Endothelial cell of umbilical vein (primary cell): Measurements from ENCODE around the gene MPC2. TPM values are rescaled to one million over a fixed set of nuclear protein-coding genes. Genes with fewer than 3 reads are reported as not detected.

Experiments
- BruUV-seq: library from RNA; stranded (reverse); fragments of 400-500 nt; replicated peaks from 2 replicates; lab custom pipeline; 2021; lab: Mats Ljungman, UMichigan
- CTCF ChIA-PET: fragments of 300-600, 350-600 bp; sonication (Branson Sonifier 250); formaldehyde crosslinking; loops from one replicate; lab custom pipeline; 2021; ENCODE audit warnings: antibody characterized with exemption, inconsistent platforms; lab: Charles Lee
- POLR2A ChIA-PET: fragments of 300-600, 350-600 bp; sonication (Branson Sonifier 250); formaldehyde crosslinking; loops from one replicate; lab custom pipeline; 2021; ENCODE audit warnings: antibody characterized with exemption, inconsistent platforms; lab: Charles Lee
- DNase-seq: peaks from one replicate; pipeline ENCODE4 v3.0.0-alpha.2; 2011; ENCODE audit warnings: low read depth, low spot score
- FAIRE-seq: peaks from 2 replicates; lab custom pipeline; 2011; peaks lifted over from hg19 to GRCh38; lab: Jason Lieb, UNC
- H2AFZ ChIP-seq: 2 replicates; pipeline ENCODE4 v1.6.0; 2012; ENCODE audit warnings: low read depth, low read length, control low read depth, inconsistent platforms
- H3K27ac ChIP-seq: 2 replicates; pipeline ENCODE4 v1.5.1; 2011; ENCODE audit warnings: low read depth, mild to moderate bottlenecking, control low read depth, low read length, moderate library complexity; ENCODE audit not compliant: insufficient read depth
- H3K27me3 ChIP-seq, 2 experiments: 2 replicates each; pipeline versions ENCODE4 v1.6.0 to v1.6.1; 2011; ENCODE audit warnings: low read length in 2 of 2, mixed read lengths in 1 of 2; ENCODE audit not compliant: control insufficient read depth in 2 of 2, insufficient read depth in 2 of 2
- H3K36me3 ChIP-seq, 2 experiments: 2 replicates in 1 of 2; 3 replicates in 1 of 2; pipeline ENCODE4 v1.5.1; 2011; ENCODE audit warnings: low read length in 2 of 2, mild to moderate bottlenecking in 1 of 2, moderate library complexity in 1 of 2; ENCODE audit not compliant: control insufficient read depth in 2 of 2, insufficient read depth in 2 of 2; ENCODE audit errors: extremely low read depth in 1 of 2
- H3K4me1 ChIP-seq: 3 replicates; pipeline ENCODE4 v1.5.1; 2011; ENCODE audit warnings: mild to moderate bottlenecking, low read length; ENCODE audit not compliant: control insufficient read depth, insufficient read depth; ENCODE audit errors: extremely low read depth
- H3K4me2 ChIP-seq: 2 replicates; pipeline ENCODE4 v1.6.1; 2011; ENCODE audit warnings: low read length, control low read depth, mixed read lengths; ENCODE audit not compliant: insufficient read depth
- H3K4me3 ChIP-seq, 3 experiments: fragments of 200-600 bp in 1 of 3; sonication (generic), shearing (Covaris generic) in 1 of 3; replicated peaks in 1 of 3; 2 replicates each; pipeline ENCODE4 v1.5.1; 2011 to 2016; ENCODE audit warnings: control low read depth in 3 of 3, low read length in 3 of 3, mild to moderate bottlenecking in 2 of 3, inconsistent platforms in 1 of 3, low read depth in 1 of 3, moderate library complexity in 1 of 3; ENCODE audit not compliant: insufficient read depth in 1 of 3
- H3K79me2 ChIP-seq: 2 replicates; pipeline ENCODE4 v1.6.0; 2012; ENCODE audit warnings: low read length, inconsistent platforms; ENCODE audit not compliant: control insufficient read depth, insufficient read depth
- H3K9ac ChIP-seq: replicated peaks from 2 replicates; pipeline ENCODE3; 2011; ENCODE audit warnings: low read length, control low read depth; ENCODE audit not compliant: insufficient read depth; ENCODE audit errors: extremely low read depth
- H3K9me1 ChIP-seq: replicated peaks from 3 replicates; pipeline ENCODE4 v1.6.0; 2011; ENCODE audit warnings: mild to moderate bottlenecking, low read length; ENCODE audit not compliant: control insufficient read depth, insufficient read depth; ENCODE audit errors: extremely low read depth
- H3K9me3 ChIP-seq: replicated peaks from 2 replicates; pipeline ENCODE4 v1.5.1; 2012; ENCODE audit warnings: low read length, inconsistent platforms; ENCODE audit not compliant: control insufficient read depth, insufficient read depth
- H4K20me1 ChIP-seq: replicated peaks from 2 replicates; pipeline ENCODE3; 2011; ENCODE audit warnings: mild to moderate bottlenecking, low read length; ENCODE audit not compliant: control insufficient read depth, insufficient read depth; ENCODE audit errors: extremely low read depth
- EZH2 ChIP-seq: IDR thresholded peaks from 2 replicates; pipeline ENCODE4 v1.6.1; 2012; ENCODE audit warnings: borderline replicate concordance, low read depth, mild to moderate bottlenecking, moderate library complexity, low read length, inconsistent platforms; ENCODE audit not compliant: severe bottlenecking
- FOS ChIP-seq: IDR thresholded peaks from 2 replicates; pipeline ENCODE4 v1.6.1; 2011; ENCODE audit warnings: mild to moderate bottlenecking, low read length, moderate library complexity, borderline replicate concordance; ENCODE audit not compliant: insufficient read depth
- GATA2 ChIP-seq: IDR thresholded peaks from 2 replicates; pipeline ENCODE4 v1.7.0; 2011; ENCODE audit warnings: low read depth, mild to moderate bottlenecking, moderate library complexity, mixed read lengths, low read length; ENCODE audit not compliant: insufficient read length, insufficient read depth
- JUN ChIP-seq: IDR thresholded peaks from 2 replicates; pipeline ENCODE4 v1.6.1; 2011; ENCODE audit warnings: borderline replicate concordance, low read depth; ENCODE audit not compliant: insufficient read length, insufficient read depth
- MYC ChIP-seq: IDR thresholded peaks from one replicate; pipeline ENCODE4 v1.6.1; 2011; ENCODE audit warnings: mild to moderate bottlenecking, low read depth, low read length
- POLR2A ChIP-seq: IDR thresholded peaks from 2 replicates; pipeline ENCODE4 v1.6.1; 2012; ENCODE audit warnings: low read depth, mild to moderate bottlenecking, control low read depth, low read length
- POLR2AphosphoS5 ChIP-seq: IDR thresholded peaks from 2 replicates; pipeline ENCODE4 v1.6.1; 2012; ENCODE audit warnings: low read depth, mild to moderate bottlenecking, control low read depth, low read length, moderate library complexity; ENCODE audit not compliant: insufficient read depth
- dilution Hi-C: fragments of 300-500 bp; cut with MboI; formaldehyde crosslinking; loops from one replicate; pipeline ENCODE4 v1.15.0; 2019; ENCODE audit warnings: low sequenced_read_pairs; ENCODE audit not compliant: extremely low pct_ligation_motif_present
- intact Hi-C: fragments of 100-400 bp; cut with micrococcal nuclease; formaldehyde crosslinking; loops from one replicate; pipeline ENCODE4 v1.10.0; 2022
- polyA plus RNA-seq, 4 experiments: library from polyadenylated mRNA; depleted of rRNA in 3 of 4; stranded (reverse) in 3 of 4; unstranded in 1 of 4; fragments of >200 nt; gene quantifications; 2 replicates each; pipeline versions ENCODE4 v1.2.1 to v1.2.3, GENCODE V29; 2011 to 2012; ENCODE audit warnings: missing spikeins in 1 of 4
- total RNA-seq: library from RNA; stranded (reverse); gene quantifications from 2 replicates; pipeline ENCODE4 v1.2.3, GENCODE V29; 2021
- TF ChIP-seq, protein P1 (sequence below): IDR thresholded peaks from 2 replicates; pipeline ENCODE4 v1.6.1; 2011; ENCODE audit not compliant: insufficient read depth, insufficient read length
- TF ChIP-seq, protein P2 (sequence below), 2 donors: IDR thresholded peaks; 1 replicate in 1 of 2; 2 replicates in 1 of 2; pipeline ENCODE4 v1.5.1; 2011; ENCODE audit warnings: low read length in 2 of 2, mild to moderate bottlenecking in 2 of 2, moderate library complexity in 2 of 2, control low read depth in 1 of 2, inconsistent platforms in 1 of 2, low read depth in 1 of 2; ENCODE audit not compliant: insufficient read depth in 1 of 2; ENCODE audit errors: extremely low read depth in 1 of 2

The MPC2 gene
- total and polyA plus RNA-seq, 2 donors (not counting 3 experiments of a cell fraction or from before 2014, with no cell fraction given), result 14.9 to 35.8 TPM

DNA sequence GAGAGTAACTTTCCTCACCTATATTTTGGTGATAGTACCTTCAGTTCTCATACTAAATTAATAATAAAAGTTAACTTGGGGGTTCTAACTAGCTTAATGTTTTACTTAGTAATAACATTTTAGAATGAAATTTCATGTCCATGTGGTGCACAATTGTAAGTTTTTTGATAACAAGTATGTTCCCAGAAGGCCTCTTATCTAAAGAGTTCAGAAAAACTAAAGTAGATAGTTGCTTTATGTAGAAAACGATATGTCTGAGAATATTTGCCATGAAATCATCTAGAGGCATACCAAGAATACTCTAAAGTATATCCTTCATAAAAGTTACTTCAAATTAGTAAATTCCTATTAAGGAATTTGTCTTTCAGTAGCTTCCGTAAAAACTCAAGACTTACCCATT, 12.8 kb downstream of the MPC2 start:
- Histone ChIP-seq H4K20me1 (no peaks in the 10 kb centered on the region), H3K4me2 (no peak overlapping the region), H3K4me1 (peaks cover 5% of the 10 kb centered on the region), H3K27ac (no peak overlapping the region), H3K27me3 (no peaks in the 10 kb centered on the region), H3K9me3 (no peaks in the 10 kb centered on the region), H3K79me2 (no peaks in the 10 kb centered on the region), H3K9ac (no peak overlapping the region), H3K36me3 (no peaks in the 10 kb centered on the region), H2AFZ (no peak overlapping the region), H3K9me1 (no peaks in the 10 kb centered on the region), H3K4me3 (no peak overlapping the region)
- intact Hi-C loops, result loop anchor here (2.0 kb wide), 1 partner anchor 13 kb away; no protein-coding TSS in a partner anchor
- dilution Hi-C loops, result no loop called here
- FAIRE-seq (no peak), DNase-seq (no peak)
- POLR2A ChIA-PET, result interaction anchor here (0.6 kb wide), 1 partner anchor 13 kb away, joined by 3 read pairs; the partner anchor contains the start of genes DCAF6 and MPC2
- BruUV-seq, result no TSS peak
- CTCF ChIA-PET, result no interaction called here
- no peak for TF ChIP-seq EZH2
- TF ChIP-seq, protein P1, sequence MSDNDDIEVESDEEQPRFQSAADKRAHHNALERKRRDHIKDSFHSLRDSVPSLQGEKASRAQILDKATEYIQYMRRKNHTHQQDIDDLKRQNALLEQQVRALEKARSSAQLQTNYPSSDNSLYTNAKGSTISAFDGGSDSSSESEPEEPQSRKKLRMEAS, result no peak
- no peak for TF ChIP-seq POLR2A
- TF ChIP-seq, protein P2, sequence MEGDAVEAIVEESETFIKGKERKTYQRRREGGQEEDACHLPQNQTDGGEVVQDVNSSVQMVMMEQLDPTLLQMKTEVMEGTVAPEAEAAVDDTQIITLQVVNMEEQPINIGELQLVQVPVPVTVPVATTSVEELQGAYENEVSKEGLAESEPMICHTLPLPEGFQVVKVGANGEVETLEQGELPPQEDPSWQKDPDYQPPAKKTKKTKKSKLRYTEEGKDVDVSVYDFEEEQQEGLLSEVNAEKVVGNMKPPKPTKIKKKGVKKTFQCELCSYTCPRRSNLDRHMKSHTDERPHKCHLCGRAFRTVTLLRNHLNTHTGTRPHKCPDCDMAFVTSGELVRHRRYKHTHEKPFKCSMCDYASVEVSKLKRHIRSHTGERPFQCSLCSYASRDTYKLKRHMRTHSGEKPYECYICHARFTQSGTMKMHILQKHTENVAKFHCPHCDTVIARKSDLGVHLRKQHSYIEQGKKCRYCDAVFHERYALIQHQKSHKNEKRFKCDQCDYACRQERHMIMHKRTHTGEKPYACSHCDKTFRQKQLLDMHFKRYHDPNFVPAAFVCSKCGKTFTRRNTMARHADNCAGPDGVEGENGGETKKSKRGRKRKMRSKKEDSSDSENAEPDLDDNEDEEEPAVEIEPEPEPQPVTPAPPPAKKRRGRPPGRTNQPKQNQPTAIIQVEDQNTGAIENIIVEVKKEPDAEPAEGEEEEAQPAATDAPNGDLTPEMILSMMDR (IDR thresholded peaks at IDR 0.05; ENCODE audit: extremely low read depth in 1 of 2, insufficient read depth in 1 of 2, low read depth in 1 of 2, low read length in 2 of 2), result no peak

DNA sequence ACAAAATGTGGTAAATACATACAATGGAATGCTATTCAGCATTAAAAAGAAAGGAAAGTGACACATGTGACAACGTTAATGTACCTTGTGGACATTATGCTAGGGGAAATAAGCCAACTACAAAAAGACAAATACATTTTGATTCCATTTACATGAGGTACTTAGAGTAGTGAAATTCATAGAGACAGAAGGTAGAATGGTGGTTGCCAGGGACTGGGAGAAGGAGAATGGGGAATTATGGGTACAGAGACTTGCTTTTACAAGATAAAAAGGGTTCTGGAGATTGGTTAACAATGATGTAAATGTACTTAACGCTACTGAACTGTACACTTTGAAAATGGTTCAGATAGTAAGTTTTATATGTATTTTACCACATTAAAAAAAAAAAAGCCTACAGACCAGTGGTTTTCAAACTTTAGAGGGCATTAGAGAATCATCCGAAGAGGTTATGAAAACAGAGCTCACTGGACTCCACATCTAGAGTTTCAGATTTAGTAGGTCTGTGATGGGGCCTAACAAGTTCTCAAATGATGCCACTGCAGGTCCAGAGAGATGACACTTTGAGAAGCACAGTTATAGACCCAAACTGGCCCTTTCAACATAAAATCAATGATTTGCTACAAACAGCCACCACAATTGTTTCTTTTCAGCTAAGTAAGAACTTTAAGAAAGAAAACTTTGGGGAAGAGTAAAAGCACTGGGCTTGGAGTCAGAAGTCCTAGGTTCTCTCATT, 13.4 kb downstream of the MPC2 start:
- H3K4me2 ChIP-seq, result no peak overlapping the region
- no peaks in the 10 kb centered on the region for H3K27me3 ChIP-seq
- H3K9me3 ChIP-seq, result no peaks in the 10 kb centered on the region
- dilution Hi-C loops, result no loop called here
- no peak overlapping the region for H3K4me3 ChIP-seq
- H3K9me1 ChIP-seq, result no peaks in the 10 kb centered on the region
- no peaks in the 10 kb centered on the region for H3K79me2 ChIP-seq
- FAIRE-seq, result no peak
- H3K27ac ChIP-seq, result no peak overlapping the region
- POLR2A ChIA-PET, result no interaction called here
- TF ChIP-seq POLR2AphosphoS5 (no peak), FOS (no peak), MYC (no peak), POLR2A (no peak), GATA2 (no peak), JUN (no peak), EZH2 (no peak)
- TF ChIP-seq, protein P2 (IDR thresholded peaks at IDR 0.05; ENCODE audit: extremely low read depth in 1 of 2, insufficient read depth in 1 of 2, low read depth in 1 of 2, low read length in 2 of 2), result no peak
- TF ChIP-seq, protein P1, result no peak
- no peak for DNase-seq
- H4K20me1 ChIP-seq, result no peaks in the 10 kb centered on the region
- intact Hi-C loops, result loop anchor here (2.0 kb wide), 1 partner anchor 13 kb away; no protein-coding TSS in a partner anchor
- no peak overlapping the region for H2AFZ ChIP-seq
- CTCF ChIA-PET, result no interaction called here
- no peaks in the 10 kb centered on the region for H3K36me3 ChIP-seq
- H3K9ac ChIP-seq, result no peak overlapping the region
- H3K4me1 ChIP-seq, result peaks cover 5% of the 10 kb centered on the region
- BruUV-seq, result no TSS peak
